Fibroblast of lung (primary cell): ENCODE results near the gene PXDN. TPM values are rescaled to one million over a fixed set of nuclear protein-coding genes. Genes with fewer than 3 reads are reported as not detected.

ENCODE experiments used
- DNase-seq, 2 donors: peaks; one replicate each; pipeline versions ENCODE4 v3.0.0 to v3.0.0-alpha.2; 2010; ENCODE audit warnings: low read depth in 2 of 2
- H2AFZ ChIP-seq: 2 replicates; pipeline ENCODE4 v1.5.1; 2012; ENCODE audit warnings: low read length, control low read depth, inconsistent platforms
- H3K27ac ChIP-seq: 2 replicates; pipeline ENCODE4 v1.5.1; 2011; ENCODE audit warnings: low read length, control low read depth; ENCODE audit not compliant: insufficient read depth
- H3K27me3 ChIP-seq: 2 replicates; pipeline ENCODE4 v1.5.1; 2011; ENCODE audit warnings: mild to moderate bottlenecking, low read length; ENCODE audit not compliant: control insufficient read depth, insufficient read depth
- H3K36me3 ChIP-seq: 2 replicates; pipeline ENCODE4 v1.5.1; 2011; ENCODE audit warnings: low read length; ENCODE audit not compliant: control insufficient read depth, insufficient read depth
- H3K4me1 ChIP-seq: 2 replicates; pipeline ENCODE4 v1.5.1; 2011; ENCODE audit warnings: low read length; ENCODE audit not compliant: control insufficient read depth, insufficient read depth; ENCODE audit errors: extremely low read depth
- H3K4me2 ChIP-seq: 2 replicates; pipeline ENCODE4 v1.5.1; 2011; ENCODE audit warnings: low read length, control low read depth; ENCODE audit not compliant: insufficient read depth; ENCODE audit errors: extremely low read depth
- H3K4me3 ChIP-seq, 4 experiments: fragments of 200-600 bp in 1 of 4; sonication (generic) in 1 of 4; replicated peaks in 1 of 4; 2 replicates each; pipeline ENCODE4 v1.5.1; 2011 to 2016; ENCODE audit warnings: low read length in 4 of 4, low read depth in 3 of 4, mild to moderate bottlenecking in 3 of 4, control low read depth in 2 of 4, inconsistent platforms in 1 of 4, mixed read lengths in 1 of 4; ENCODE audit not compliant: insufficient read depth in 1 of 4; ENCODE audit errors: control extremely low read depth in 1 of 4
- H3K79me2 ChIP-seq: 2 replicates; pipeline ENCODE4 v1.5.1; 2012; ENCODE audit warnings: mild to moderate bottlenecking, low read length, inconsistent platforms; ENCODE audit not compliant: control insufficient read depth, insufficient read depth
- H3K9ac ChIP-seq: 2 replicates; pipeline ENCODE4 v1.5.1; 2011; ENCODE audit warnings: mild to moderate bottlenecking, low read length, control low read depth; ENCODE audit not compliant: insufficient read depth
- H3K9me3 ChIP-seq: 2 replicates; pipeline ENCODE4 v1.5.1; 2012; ENCODE audit warnings: low read depth, low read length; ENCODE audit not compliant: control insufficient read depth, insufficient read depth
- H4K20me1 ChIP-seq: 2 replicates; pipeline ENCODE4 v1.5.1; 2011; ENCODE audit warnings: low read length; ENCODE audit not compliant: control insufficient read depth, insufficient read depth; ENCODE audit errors: extremely low read depth
- CTCF ChIP-seq, 2 donors: IDR thresholded peaks in 1 of 2; conservative IDR thresholded peaks in 1 of 2; 1 replicate in 1 of 2; 2 replicates in 1 of 2; pipeline ENCODE4 v1.5.1; 2011 to 2012; ENCODE audit warnings: low read length in 2 of 2, control low read depth in 1 of 2, inconsistent platforms in 1 of 2, low read depth in 1 of 2, mild to moderate bottlenecking in 1 of 2
- EZH2 ChIP-seq: IDR thresholded peaks from 2 replicates; pipeline ENCODE4 v1.5.1; 2012; ENCODE audit warnings: low read length, control low read depth, mild to moderate bottlenecking; ENCODE audit errors: missing control alignments
- polyA plus RNA-seq, 2 donors: library from polyadenylated mRNA; depleted of rRNA in 1 of 2; stranded (reverse) in 1 of 2; unstranded in 1 of 2; fragments of >200 nt; gene quantifications; 2 replicates each; pipeline ENCODE4 v1.2.1, GENCODE V29; 2011 to 2012; ENCODE audit warnings: missing spikeins in 1 of 2
- total RNA-seq: library from RNA; depleted of rRNA; stranded (reverse); fragments of >200 nt; gene quantifications from 2 replicates; pipeline ENCODE4 v1.2.1, GENCODE V29; 2014

PXDN gene
- total and polyA plus RNA-seq, 2 donors (not counting 1 experiment from before 2014, with no cell fraction given) = 153 to 298 TPM

GRCh38 chr2:1775511-1776035, 31.3 kb upstream of the PXDN start:
- Histone ChIP-seq H3K4me2 (no peak overlapping the region), H3K27ac (no peak overlapping the region), H3K79me2 (no peaks in the 10 kb centered on the region), H3K9me3 (no peaks in the 10 kb centered on the region), H3K36me3 (no peaks in the 10 kb centered on the region), H3K4me3 (no peak overlapping the region), H2AFZ (no peak overlapping the region), H3K9ac (no peak overlapping the region), H4K20me1 (no peaks in the 10 kb centered on the region), H3K27me3 (peaks cover 9% of the 10 kb centered on the region), H3K4me1 (no peaks in the 10 kb centered on the region)
- no peak for TF ChIP-seq EZH2
- DNase-seq = no peak

GRCh38 chr2:1774929-1775328, 30.6 kb upstream of the PXDN start:
- Histone ChIP-seq H2AFZ (no peak overlapping the region), H3K9ac (no peak overlapping the region), H3K4me2 (no peak overlapping the region), H3K27ac (no peak overlapping the region), H3K4me3 (no peak overlapping the region), H4K20me1 (no peaks in the 10 kb centered on the region), H3K27me3 (peaks cover 9% of the 10 kb centered on the region), H3K79me2 (no peaks in the 10 kb centered on the region), H3K36me3 (no peaks in the 10 kb centered on the region), H3K4me1 (no peaks in the 10 kb centered on the region), H3K9me3 (no peaks in the 10 kb centered on the region)
- no peak for DNase-seq
- TF ChIP-seq CTCF (conservative IDR thresholded peaks at IDR 0.05 in 1 of 2, IDR thresholded peaks at IDR 0.05 in 1 of 2; ENCODE audit: low read depth in 1 of 2, low read length in 2 of 2) (no peak), EZH2 (no peak)

- no peak overlapping the region for H3K9ac ChIP-seq
Observed at GRCh38 chr2:1773883-1774282, 29.6 kb upstream of the PXDN start.

More at GRCh38 chr2:1773883-1774282, 29.6 kb upstream of the PXDN start:
- Histone ChIP-seq H3K4me1 (no peaks in the 10 kb centered on the region), H3K4me2 (no peak overlapping the region), H3K4me3 (no peak overlapping the region), H3K27ac (no peak overlapping the region), H2AFZ (no peak overlapping the region), H3K9me3 (no peaks in the 10 kb centered on the region), H4K20me1 (no peaks in the 10 kb centered on the region), H3K79me2 (no peaks in the 10 kb centered on the region), H3K27me3 (peaks cover 7% of the 10 kb centered on the region), H3K36me3 (no peaks in the 10 kb centered on the region)
- no peak for DNase-seq
- no peak for TF ChIP-seq CTCF (conservative IDR thresholded peaks at IDR 0.05 in 1 of 2, IDR thresholded peaks at IDR 0.05 in 1 of 2; ENCODE audit: low read depth in 1 of 2, low read length in 2 of 2)
- TF ChIP-seq EZH2 = no peak
